Activated CD8-positive, alpha-beta T cell treated with anti-CD3 and anti-CD28 coated beads for 36 hours (primary cell): ENCODE measurements around the gene SOX14. TPM values are rescaled to one million over a fixed set of nuclear protein-coding genes. Genes with fewer than 3 reads are reported as not detected.

Experiments
- ATAC-seq: fragments of 200-7000 bp; cut with Tn5 transposase; one replicate; pipeline ENCODE4 v1.10.0; 2021; ENCODE audit warnings: mild to moderate bottlenecking, moderate library complexity
- CTCF ChIA-PET: fragments of 350-600 bp; sonication (Branson Sonifier 250); formaldehyde crosslinking; loops from one replicate; lab custom pipeline; 2021; ENCODE audit warnings: antibody characterized with exemption; lab: Charles Lee
- POLR2A ChIA-PET: fragments of 350-600 bp; sonication (Branson Sonifier 250); formaldehyde crosslinking; loops from one replicate; lab custom pipeline; 2021; ENCODE audit warnings: antibody characterized with exemption; lab: Charles Lee
- DNase-seq: peaks from one replicate; pipeline ENCODE4 v3.0.0-alpha.2; 2020
- H3K27ac Mint-ChIP-seq: one replicate; pipeline ENCODE4 v1.8.0; 2021; ENCODE audit warnings: mild to moderate bottlenecking, mixed read lengths
- H3K27me3 Mint-ChIP-seq: one replicate; pipeline ENCODE4 v1.8.0; 2021; ENCODE audit warnings: mixed read lengths
- H3K36me3 Mint-ChIP-seq: one replicate; pipeline ENCODE4 v1.8.0; 2021; ENCODE audit warnings: low read depth, mixed read lengths
- H3K4me1 Mint-ChIP-seq: one replicate; pipeline ENCODE4 v1.8.0; 2021; ENCODE audit warnings: low read depth, mixed read lengths
- H3K4me3 Mint-ChIP-seq: one replicate; pipeline ENCODE4 v1.8.0; 2021; ENCODE audit warnings: mild to moderate bottlenecking, moderate library complexity, mixed read lengths
- H3K9me3 Mint-ChIP-seq: one replicate; pipeline ENCODE4 v1.8.0; 2021; ENCODE audit warnings: mixed read lengths
- intact Hi-C: fragments of 100-400 bp; cut with micrococcal nuclease; formaldehyde crosslinking; loops from one replicate; pipeline ENCODE4 v1.10.0; 2022
- total RNA-seq, 2 experiments: library from RNA; stranded (reverse); gene quantifications; one replicate each; pipeline ENCODE4 v1.2.3, GENCODE V29; 2021
- TF ChIP-seq, protein P1 (sequence below): fragments of 200-600 bp; IDR thresholded peaks from one replicate; pipeline ENCODE4 v1.8.0; 2022; ENCODE audit warnings: antibody characterized with exemption, mild to moderate bottlenecking

The SOX14 gene
- total RNA-seq, 2 experiments from 2014 or later, result not detected

DNA sequence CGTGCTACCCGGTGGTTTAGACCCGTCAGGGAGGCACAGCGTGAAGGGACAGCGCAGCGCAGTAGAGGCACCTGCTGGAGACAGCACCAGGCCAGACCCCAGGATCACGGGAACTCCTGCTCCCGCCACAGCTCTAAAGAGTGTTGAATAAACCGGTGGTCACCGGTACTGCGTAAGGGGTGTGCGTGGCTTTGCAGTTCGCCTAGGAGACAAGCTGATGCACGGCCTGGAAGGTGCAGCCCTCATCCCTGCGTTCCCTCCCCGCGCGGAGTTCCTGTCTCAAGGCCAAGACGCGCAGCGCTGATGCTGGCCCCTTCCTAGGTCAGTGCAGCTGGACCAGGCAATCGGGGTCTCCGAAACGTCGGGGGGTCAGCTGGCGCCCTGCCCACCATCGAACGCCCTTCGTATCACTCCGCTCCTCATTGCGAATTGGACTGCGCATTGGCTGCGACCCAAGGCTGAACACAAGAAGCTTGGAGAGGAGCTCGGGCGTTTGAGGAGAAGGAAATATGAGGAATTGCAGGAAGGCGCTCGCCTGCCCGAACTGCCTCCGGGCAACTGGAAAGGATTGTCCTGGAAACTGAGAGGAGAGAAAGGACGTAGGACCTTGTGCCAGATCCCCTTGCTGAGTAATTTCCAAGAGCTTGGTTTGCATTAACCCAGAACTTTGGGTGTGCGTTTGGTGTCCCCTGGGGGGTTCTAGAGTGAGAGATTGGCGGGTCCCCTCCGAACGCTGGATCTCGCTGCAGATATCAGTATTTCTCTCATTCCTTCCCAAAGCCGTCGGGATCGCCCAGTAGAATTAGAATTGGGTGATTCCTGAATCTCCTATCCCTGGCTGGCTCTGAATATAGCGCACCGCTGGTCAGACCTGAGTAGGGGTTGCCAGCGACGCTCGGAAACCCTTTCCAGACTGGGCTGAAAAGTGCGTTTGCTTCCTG, 2.3 kb upstream of the SOX14 start:
- DNase-seq, result no peak
- TF ChIP-seq, protein P1, sequence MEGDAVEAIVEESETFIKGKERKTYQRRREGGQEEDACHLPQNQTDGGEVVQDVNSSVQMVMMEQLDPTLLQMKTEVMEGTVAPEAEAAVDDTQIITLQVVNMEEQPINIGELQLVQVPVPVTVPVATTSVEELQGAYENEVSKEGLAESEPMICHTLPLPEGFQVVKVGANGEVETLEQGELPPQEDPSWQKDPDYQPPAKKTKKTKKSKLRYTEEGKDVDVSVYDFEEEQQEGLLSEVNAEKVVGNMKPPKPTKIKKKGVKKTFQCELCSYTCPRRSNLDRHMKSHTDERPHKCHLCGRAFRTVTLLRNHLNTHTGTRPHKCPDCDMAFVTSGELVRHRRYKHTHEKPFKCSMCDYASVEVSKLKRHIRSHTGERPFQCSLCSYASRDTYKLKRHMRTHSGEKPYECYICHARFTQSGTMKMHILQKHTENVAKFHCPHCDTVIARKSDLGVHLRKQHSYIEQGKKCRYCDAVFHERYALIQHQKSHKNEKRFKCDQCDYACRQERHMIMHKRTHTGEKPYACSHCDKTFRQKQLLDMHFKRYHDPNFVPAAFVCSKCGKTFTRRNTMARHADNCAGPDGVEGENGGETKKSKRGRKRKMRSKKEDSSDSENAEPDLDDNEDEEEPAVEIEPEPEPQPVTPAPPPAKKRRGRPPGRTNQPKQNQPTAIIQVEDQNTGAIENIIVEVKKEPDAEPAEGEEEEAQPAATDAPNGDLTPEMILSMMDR, result no peak
- CTCF ChIA-PET, result no interaction called here
- no peak overlapping the region for H3K27ac Mint-ChIP-seq
- H3K27me3 Mint-ChIP-seq, result peaks cover 71% of the 10 kb centered on the region
- intact Hi-C loops, result no loop called here
- no peaks in the 10 kb centered on the region for H3K36me3 Mint-ChIP-seq
- H3K4me1 Mint-ChIP-seq, result peaks cover 2% of the 10 kb centered on the region
- H3K4me3 Mint-ChIP-seq, result no peak overlapping the region
- no peak for ATAC-seq
- no peaks in the 10 kb centered on the region for H3K9me3 Mint-ChIP-seq
- POLR2A ChIA-PET, result no interaction called here

DNA sequence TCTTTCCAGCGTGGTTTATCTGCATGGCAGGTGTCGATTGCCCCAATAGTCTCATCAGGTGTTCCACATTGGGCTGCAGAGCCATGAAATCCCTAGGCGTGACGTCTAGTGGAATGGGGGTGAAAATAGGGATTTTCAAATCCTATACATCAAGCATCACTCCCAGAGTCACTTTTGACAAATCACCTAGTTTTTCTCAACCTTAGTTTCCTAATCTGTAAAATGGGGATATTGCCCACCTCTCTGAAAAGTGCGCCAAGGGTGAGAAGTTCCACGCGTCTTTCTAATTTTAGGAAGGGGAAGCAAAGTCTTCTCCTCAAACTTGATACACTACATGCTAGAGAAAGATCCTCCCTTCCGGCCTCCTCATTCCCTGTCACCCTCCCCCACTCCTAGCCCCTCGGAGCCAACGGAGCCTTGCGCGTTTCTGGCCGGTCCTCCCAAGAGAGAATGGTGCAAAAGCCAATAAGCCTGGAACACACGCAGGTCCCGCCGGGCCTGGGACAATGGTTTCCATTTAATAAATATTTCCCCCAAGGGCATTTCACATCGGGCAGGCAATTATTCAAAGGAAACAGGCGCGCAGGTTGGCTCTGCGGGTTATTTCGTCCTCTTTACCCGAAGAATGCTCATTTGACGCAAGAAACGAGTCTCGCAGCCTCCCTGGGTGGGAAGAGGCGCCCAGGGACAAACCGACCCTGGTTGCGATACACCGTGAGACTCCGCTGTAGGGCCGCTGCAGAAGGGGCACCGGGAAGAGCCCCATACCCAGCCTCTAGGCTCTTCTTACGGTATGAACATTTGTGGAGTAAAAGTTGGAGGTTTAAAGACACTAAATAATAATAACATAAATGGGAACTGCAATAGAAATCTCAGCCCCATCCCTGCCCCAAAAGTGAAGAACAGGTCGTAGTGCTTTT, 1.2 kb upstream of the SOX14 start:
- ATAC-seq, result no peak
- H3K9me3 Mint-ChIP-seq, result no peaks in the 10 kb centered on the region
- DNase-seq, result no peak
- ChIA-PET POLR2A (interaction anchor here (1.1 kb wide), 1 partner anchor 26 kb away, joined by 3 read pairs; no protein-coding TSS in a partner anchor), CTCF (no interaction called here)
- H3K4me3 Mint-ChIP-seq, result no peak overlapping the region
- peaks cover 2% of the 10 kb centered on the region for H3K4me1 Mint-ChIP-seq
- intact Hi-C loops, result no loop called here
- H3K36me3 Mint-ChIP-seq, result no peaks in the 10 kb centered on the region
- H3K27me3 Mint-ChIP-seq, result peaks cover 73% of the 10 kb centered on the region
- H3K27ac Mint-ChIP-seq, result no peak overlapping the region
- TF ChIP-seq, protein P1, result no peak

DNA sequence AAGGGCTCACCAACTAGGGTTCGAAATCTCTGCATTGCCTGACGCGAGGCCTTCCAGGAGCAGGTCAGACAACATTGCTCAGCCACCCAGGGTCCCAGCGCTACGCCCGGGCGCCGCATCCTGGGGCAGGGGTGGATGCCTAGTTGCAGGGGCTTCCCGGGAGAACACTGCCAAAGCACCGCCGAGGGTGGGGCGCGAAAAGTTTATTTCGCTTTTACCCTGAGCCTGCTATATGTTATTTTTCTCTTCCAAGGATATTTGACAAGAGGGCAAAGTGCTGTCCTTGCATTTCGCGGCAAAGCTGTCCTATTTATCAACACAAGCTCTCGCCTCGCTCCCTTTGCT, 549 bp upstream of the SOX14 start:
- ATAC-seq, result no peak
- TF ChIP-seq, protein P1, result no peak
- Mint-ChIP-seq H3K27ac (no peak overlapping the region), H3K27me3 (peaks cover 76% of the 10 kb centered on the region), H3K4me1 (peaks cover 2% of the 10 kb centered on the region), H3K4me3 (no peak overlapping the region), H3K9me3 (no peaks in the 10 kb centered on the region), H3K36me3 (no peaks in the 10 kb centered on the region)
- ChIA-PET CTCF (no interaction called here), POLR2A (interaction anchor here (1.1 kb wide), 1 partner anchor 26 kb away, joined by 3 read pairs; no protein-coding TSS in a partner anchor)
- DNase-seq, result no peak
- intact Hi-C loops, result no loop called here

DNA sequence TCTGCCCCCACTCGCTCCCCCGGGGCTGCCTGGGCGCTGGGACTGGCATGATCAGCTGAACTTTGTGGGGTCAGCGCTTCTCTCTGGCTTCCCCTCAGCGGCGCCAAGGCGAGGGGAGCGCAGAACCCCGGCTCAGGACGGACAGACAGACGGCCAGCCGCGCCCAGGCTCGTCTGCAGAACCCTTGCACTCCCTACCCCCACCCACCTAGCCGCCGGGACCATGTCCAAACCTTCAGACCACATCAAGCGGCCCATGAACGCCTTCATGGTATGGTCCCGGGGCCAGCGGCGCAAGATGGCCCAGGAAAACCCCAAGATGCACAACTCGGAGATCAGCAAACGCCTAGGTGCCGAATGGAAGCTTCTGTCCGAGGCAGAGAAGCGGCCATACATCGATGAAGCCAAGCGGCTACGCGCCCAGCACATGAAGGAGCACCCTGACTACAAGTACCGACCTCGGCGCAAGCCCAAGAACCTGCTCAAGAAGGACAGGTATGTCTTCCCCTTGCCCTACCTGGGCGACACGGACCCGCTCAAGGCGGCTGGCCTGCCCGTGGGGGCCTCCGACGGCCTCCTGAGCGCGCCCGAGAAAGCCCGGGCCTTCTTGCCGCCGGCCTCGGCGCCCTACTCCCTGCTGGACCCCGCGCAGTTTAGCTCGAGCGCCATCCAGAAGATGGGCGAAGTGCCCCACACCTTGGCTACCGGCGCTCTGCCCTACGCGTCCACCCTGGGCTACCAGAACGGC, 621 bp downstream of the SOX14 start:
- no peak for ATAC-seq
- no peaks in the 10 kb centered on the region for H3K9me3 Mint-ChIP-seq
- intact Hi-C loops, result no loop called here

More for the DNA sequence above, 621 bp downstream of the SOX14 start:
- no peaks in the 10 kb centered on the region for H3K36me3 Mint-ChIP-seq
- peaks cover 4% of the 10 kb centered on the region for H3K4me1 Mint-ChIP-seq
- no peak for DNase-seq
- peaks cover 81% of the 10 kb centered on the region for H3K27me3 Mint-ChIP-seq
- TF ChIP-seq, protein P1, result no peak
- no peak overlapping the region for H3K4me3 Mint-ChIP-seq
- CTCF ChIA-PET, result no interaction called here
- H3K27ac Mint-ChIP-seq, result no peak overlapping the region
- POLR2A ChIA-PET, result no interaction called here
